A673 (cell line): ENCODE data around the gene RNPEPL1.

ENCODE experiments used
- CTCF ChIP-seq: fragments of 300-800, 200-600 bp; sonication (generic); conservative IDR thresholded peaks from 2 replicates; pipeline ENCODE4 v1.5.1; 2017; ENCODE audit warnings: low read depth, mild to moderate bottlenecking, antibody characterized with exemption, low read length, moderate library complexity, mixed read lengths
- EZH2 ChIP-seq: fragments of 200-600 bp; sonication (generic); IDR thresholded peaks from 2 replicates; pipeline ENCODE4 v1.6.1; 2017; ENCODE audit warnings: borderline replicate concordance, low read depth, mild to moderate bottlenecking, mixed read lengths, antibody characterized with exemption, low read length; ENCODE audit not compliant: poor library complexity, severe bottlenecking

- TF ChIP-seq CTCF, result no peak
- TF ChIP-seq EZH2, result no peak
Observed at GRCh38 chr2:240557101-240557751, 11.1 kb upstream of the RNPEPL1 start.
